Naive thymus-derived CD4-positive, alpha-beta T cell (primary cell): ENCODE data around the gene DOCK9. TPM values are rescaled to one million over a fixed set of nuclear protein-coding genes. Genes with fewer than 3 reads are reported as not detected.
A peak's percentile ranks its signal among the peaks of the same experiment; 100 is the strongest.

Experiments used
- ATAC-seq: fragments of 150-1000 bp; cut with Tn5 transposase; 2 replicates; pipeline ENCODE4 v1.10.0; 2021; ENCODE audit warnings: mild to moderate bottlenecking, moderate library complexity
- CTCF ChIA-PET: fragments of 350-600 bp; sonication (Branson Sonifier 250); formaldehyde crosslinking; loops from one replicate; lab custom pipeline; 2021; ENCODE audit warnings: antibody characterized with exemption; lab: Charles Lee
- POLR2A ChIA-PET: fragments of 350-600 bp; sonication (Branson Sonifier 250); formaldehyde crosslinking; loops from one replicate; lab custom pipeline; 2021; ENCODE audit warnings: antibody characterized with exemption, inconsistent platforms; lab: Charles Lee
- DNase-seq, 9 donors: peaks; one replicate each; pipeline versions ENCODE4 v3.0.0 to v3.0.0-alpha.2; 2020 to 2022; ENCODE audit warnings: mixed read lengths in 1 of 9
- H3K27ac ChIP-seq: one replicate; pipeline ENCODE4 v1.7.0; 2013; ENCODE audit warnings: mild to moderate bottlenecking, low read depth, low read length, moderate library complexity
- H3K27me3 ChIP-seq, 2 donors: one replicate each; pipeline ENCODE4 v1.7.0; 2013; ENCODE audit warnings: low read length in 2 of 2, mild to moderate bottlenecking in 2 of 2, moderate library complexity in 2 of 2; ENCODE audit not compliant: control insufficient read depth in 2 of 2, insufficient read depth in 2 of 2
- H3K36me3 ChIP-seq, 3 experiments: 1 replicate in 2 of 3; 2 replicates in 1 of 3; pipeline ENCODE4 v1.7.0; 2013; ENCODE audit warnings: low read length in 3 of 3, mild to moderate bottlenecking in 3 of 3, moderate library complexity in 1 of 3; ENCODE audit not compliant: insufficient read depth in 3 of 3, control insufficient read depth in 2 of 3
- H3K4me1 ChIP-seq, 2 donors: one replicate each; pipeline ENCODE4 v1.7.0; 2013; ENCODE audit warnings: low read length in 2 of 2, mild to moderate bottlenecking in 2 of 2, moderate library complexity in 1 of 2; ENCODE audit not compliant: control insufficient read depth in 2 of 2, insufficient read depth in 2 of 2
- H3K4me3 ChIP-seq: 2 replicates; pipeline ENCODE4 v1.7.0; 2013; ENCODE audit warnings: mild to moderate bottlenecking, low read length
- H3K9me3 ChIP-seq, 3 experiments: 1 replicate in 2 of 3; 2 replicates in 1 of 3; pipeline ENCODE4 v1.7.0; 2013; ENCODE audit warnings: low read length in 3 of 3; ENCODE audit not compliant: control insufficient read depth in 2 of 3
- H3K27ac Mint-ChIP-seq, 9 donors: one replicate each; pipeline ENCODE4 v1.8.0; 2020 to 2022; ENCODE audit warnings: mixed read lengths in 9 of 9, mild to moderate bottlenecking in 8 of 9, moderate library complexity in 5 of 9, inconsistent platforms in 2 of 9
- H3K27me3 Mint-ChIP-seq, 5 donors: one replicate each; pipeline ENCODE4 v1.8.0; 2021 to 2022; ENCODE audit warnings: mixed read lengths in 5 of 5, mild to moderate bottlenecking in 1 of 5
- H3K36me3 Mint-ChIP-seq, 5 donors: one replicate each; pipeline ENCODE4 v1.8.0; 2020 to 2022; ENCODE audit warnings: mixed read lengths in 5 of 5, mild to moderate bottlenecking in 3 of 5, inconsistent platforms in 1 of 5
- H3K4me1 Mint-ChIP-seq, 7 donors: one replicate each; pipeline ENCODE4 v1.8.0; 2020 to 2022; ENCODE audit warnings: mixed read lengths in 7 of 7, mild to moderate bottlenecking in 3 of 7, inconsistent platforms in 1 of 7
- H3K4me3 Mint-ChIP-seq, 10 donors: one replicate each; pipeline ENCODE4 v1.8.0; 2020 to 2022; ENCODE audit warnings: mild to moderate bottlenecking in 10 of 10, mixed read lengths in 10 of 10, moderate library complexity in 6 of 10, inconsistent platforms in 2 of 10
- H3K9me3 Mint-ChIP-seq, 11 donors: one replicate each; pipeline ENCODE4 v1.8.0; 2020 to 2022; ENCODE audit warnings: mixed read lengths in 11 of 11, mild to moderate bottlenecking in 4 of 11, inconsistent platforms in 1 of 11, moderate library complexity in 1 of 11
- intact Hi-C, 2 donors: fragments of 100-400 bp; cut with micrococcal nuclease; formaldehyde crosslinking; loops; one replicate each; pipeline ENCODE4 v1.15.1; 2023
- polyA plus RNA-seq, 2 donors: library from polyadenylated mRNA; unstranded; fragments of 300-500 nt; fragmentation: Illumina TruSeq; gene quantifications; one replicate each; pipeline ENCODE4 v1.2.3, GENCODE V29; 2021
- total RNA-seq, 6 experiments: library from RNA in 5 of 6; stranded (reverse) in 5 of 6; gene quantifications; 1 replicate in 5 of 6; 2 replicates in 1 of 6; pipeline ENCODE4 v1.2.3 and lab custom pipeline; 2021 to 2026

DOCK9 gene
- total and polyA plus RNA-seq, 7 experiments from 2014 or later = 22.2 to 214 (median 122) TPM

GRCh38 chr13:98825659-98826058, 152.2 kb downstream of the DOCK9 start:
- no peaks in the 10 kb centered on the region for H3K27me3 Mint-ChIP-seq
- H3K36me3 ChIP-seq = peaks cover 7 to 86% (median 12%) of the 10 kb centered on the region in 3 experiments
- intact Hi-C loops = no loop called here
- peaks cover 25 to 84% (median 54%) of the 10 kb centered on the region in 5 donors for H3K36me3 Mint-ChIP-seq
- no peak overlapping the region for H3K4me3 ChIP-seq
- peak overlapping the region in 2 of 9 donors; percentile 46 to 72 for H3K27ac Mint-ChIP-seq
- CTCF ChIA-PET = no interaction called here
- H3K27ac ChIP-seq = no peak overlapping the region
- no peaks in the 10 kb centered on the region for H3K27me3 ChIP-seq
- POLR2A ChIA-PET = no interaction called here
- no peaks in the 10 kb centered on the region for H3K9me3 ChIP-seq
- peaks cover 8 to 21% (median 14%) of the 10 kb centered on the region in 7 donors for H3K4me1 Mint-ChIP-seq
- no peak for DNase-seq
- H3K4me1 ChIP-seq = no peaks in the 10 kb centered on the region
- no peak for ATAC-seq
- no peaks in the 10 kb centered on the region for H3K9me3 Mint-ChIP-seq
- H3K4me3 Mint-ChIP-seq = peak overlapping the region in 2 of 10 donors; percentile 8

- intact Hi-C loops = no loop called here
- Histone ChIP-seq H3K36me3 (peaks cover 7 to 80% (median 11%) of the 10 kb centered on the region in 3 experiments), H3K4me1 (no peaks in the 10 kb centered on the region), H3K4me3 (no peak overlapping the region), H3K27ac (no peak overlapping the region), H3K27me3 (no peaks in the 10 kb centered on the region), H3K9me3 (no peaks in the 10 kb centered on the region)
- ATAC-seq (no peak), DNase-seq (no peak)
- Mint-ChIP-seq H3K4me3 (no peak overlapping the region), H3K4me1 (peaks cover 8 to 21% (median 12%) of the 10 kb centered on the region in 7 donors), H3K36me3 (peaks cover 17 to 84% (median 47%) of the 10 kb centered on the region in 5 donors), H3K27ac (peak overlapping the region in 3 of 9 donors; percentile 9 to 63 (median 25)), H3K27me3 (no peaks in the 10 kb centered on the region), H3K9me3 (no peaks in the 10 kb centered on the region)
- POLR2A ChIA-PET = no interaction called here
- CTCF ChIA-PET = no interaction called here
These were observed 153.3 kb downstream of the DOCK9 start for GRCh38 chr13:98824376-98825160.

- H3K27ac ChIP-seq = no peak overlapping the region
- ATAC-seq = no peak
- Mint-ChIP-seq H3K9me3 (no peaks in the 10 kb centered on the region), H3K27ac (peak overlapping the region in 2 of 9 donors; percentile 13 to 45), H3K36me3 (peaks cover 14 to 81% (median 42%) of the 10 kb centered on the region in 5 donors), H3K27me3 (no peaks in the 10 kb centered on the region), H3K4me3 (no peak overlapping the region), H3K4me1 (peaks cover 8 to 21% (median 12%) of the 10 kb centered on the region in 7 donors)
- POLR2A ChIA-PET = no interaction called here
- CTCF ChIA-PET = no interaction called here
- H3K4me3 ChIP-seq = no peak overlapping the region
- H3K36me3 ChIP-seq = peaks cover 2 to 77% (median 7%) of the 10 kb centered on the region in 3 experiments
- intact Hi-C loops = no loop called here
- H3K4me1 ChIP-seq = no peaks in the 10 kb centered on the region
- no peaks in the 10 kb centered on the region for H3K27me3 ChIP-seq
- H3K9me3 ChIP-seq = no peaks in the 10 kb centered on the region
- no peak for DNase-seq
These were observed 154.4 kb downstream of the DOCK9 start for GRCh38 chr13:98823442-98823841.

- Mint-ChIP-seq H3K4me1 (peaks cover 8 to 21% (median 12%) of the 10 kb centered on the region in 7 donors), H3K27ac (no peak overlapping the region), H3K27me3 (no peaks in the 10 kb centered on the region), H3K4me3 (no peak overlapping the region), H3K9me3 (no peaks in the 10 kb centered on the region), H3K36me3 (peaks cover 14 to 71% (median 34%) of the 10 kb centered on the region in 5 donors)
- Histone ChIP-seq H3K27ac (no peak overlapping the region), H3K9me3 (no peaks in the 10 kb centered on the region), H3K4me3 (no peak overlapping the region), H3K27me3 (no peaks in the 10 kb centered on the region), H3K4me1 (no peaks in the 10 kb centered on the region), H3K36me3 (peaks cover 0 to 71% (median 7%) of the 10 kb centered on the region in 3 experiments)
- POLR2A ChIA-PET = interaction anchor here (0.6 kb wide), 1 partner anchor 21 kb away, joined by 3 read pairs; no protein-coding TSS in a partner anchor
- no peak for DNase-seq
- intact Hi-C loops = no loop called here
- CTCF ChIA-PET = no interaction called here
- no peak for ATAC-seq
These were observed 155.6 kb downstream of the DOCK9 start for GRCh38 chr13:98822225-98822606.

- Mint-ChIP-seq H3K27me3 (no peaks in the 10 kb centered on the region), H3K27ac (no peak overlapping the region), H3K36me3 (peaks cover 15 to 74% (median 35%) of the 10 kb centered on the region in 5 donors), H3K4me1 (peaks cover 6 to 20% (median 10%) of the 10 kb centered on the region in 7 donors), H3K9me3 (no peaks in the 10 kb centered on the region), H3K4me3 (no peak overlapping the region)
- H3K36me3 ChIP-seq = peaks cover 0 to 69% (median 10%) of the 10 kb centered on the region in 3 experiments
- H3K9me3 ChIP-seq = no peaks in the 10 kb centered on the region
- H3K4me3 ChIP-seq = no peak overlapping the region
- DNase-seq = no peak
- intact Hi-C loops = no loop called here
- no peak for ATAC-seq
- POLR2A ChIA-PET = interaction anchor here (0.6 kb wide), 1 partner anchor 21 kb away, joined by 3 read pairs; no protein-coding TSS in a partner anchor
- CTCF ChIA-PET = no interaction called here
- no peaks in the 10 kb centered on the region for H3K27me3 ChIP-seq
- no peaks in the 10 kb centered on the region for H3K4me1 ChIP-seq
- H3K27ac ChIP-seq = no peak overlapping the region
These were observed 156.3 kb downstream of the DOCK9 start for GRCh38 chr13:98821372-98822224.

- Histone ChIP-seq H3K27ac (no peak overlapping the region), H3K27me3 (no peaks in the 10 kb centered on the region), H3K4me3 (no peak overlapping the region), H3K4me1 (no peaks in the 10 kb centered on the region), H3K9me3 (no peaks in the 10 kb centered on the region), H3K36me3 (peaks cover 0 to 69% (median 13%) of the 10 kb centered on the region in 3 experiments)
- ChIA-PET CTCF (no interaction called here), POLR2A (no interaction called here)
- intact Hi-C loops = no loop called here
- no peak overlapping the region for H3K4me3 Mint-ChIP-seq
- H3K27ac Mint-ChIP-seq = no peak overlapping the region
- ATAC-seq (no peak), DNase-seq (no peak)
- H3K9me3 Mint-ChIP-seq = no peaks in the 10 kb centered on the region
- H3K36me3 Mint-ChIP-seq = peaks cover 21 to 74% (median 37%) of the 10 kb centered on the region in 5 donors
- peaks cover under 1 to 15% (median 9%) of the 10 kb centered on the region in 7 donors for H3K4me1 Mint-ChIP-seq
- no peaks in the 10 kb centered on the region for H3K27me3 Mint-ChIP-seq
These were observed 157.0 kb downstream of the DOCK9 start for GRCh38 chr13:98820744-98821371.
